ENCODE measurements around the gene PCCA.

The PCCA gene

DNA sequence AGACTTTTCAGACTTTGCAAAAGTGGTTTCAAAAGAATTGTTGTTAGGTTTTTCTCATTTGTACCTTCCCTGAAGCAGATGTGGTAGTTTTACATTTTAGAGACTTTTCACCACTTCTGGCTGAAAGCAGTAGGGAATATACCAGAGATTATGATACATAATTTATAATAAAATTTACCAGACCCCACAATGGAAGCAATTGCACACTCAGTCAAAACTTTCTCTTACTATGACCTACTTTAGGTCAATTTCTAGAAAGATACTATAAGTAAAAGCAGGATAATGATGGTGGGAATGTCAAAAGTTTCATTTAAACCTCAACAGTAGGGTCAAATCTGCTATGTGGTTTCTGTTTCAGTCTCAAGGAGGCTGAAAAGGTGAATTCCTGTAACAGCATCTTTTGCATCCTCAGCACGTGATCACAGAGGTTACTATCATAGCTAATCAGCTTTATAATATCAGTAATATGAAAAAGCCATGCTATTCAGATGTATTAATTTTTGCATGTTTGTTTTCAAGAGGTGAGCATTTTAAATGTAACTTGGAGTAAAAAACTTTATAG lies 26.9 kb downstream of the PCCA start:
- TF ChIP-seq GATA3 (IDR thresholded peaks at IDR 0.05; ENCODE audit: low read depth, low read length) (no peak), GATA2 (IDR thresholded peaks at IDR 0.05; ENCODE audit: low read depth, low read length) (no peak)

GRCh38 chr13:100124265-100124664 lies 35.4 kb downstream of the PCCA start:
- no peak for TF ChIP-seq GATA2 (IDR thresholded peaks at IDR 0.05; ENCODE audit: low read depth, low read length)

DNA sequence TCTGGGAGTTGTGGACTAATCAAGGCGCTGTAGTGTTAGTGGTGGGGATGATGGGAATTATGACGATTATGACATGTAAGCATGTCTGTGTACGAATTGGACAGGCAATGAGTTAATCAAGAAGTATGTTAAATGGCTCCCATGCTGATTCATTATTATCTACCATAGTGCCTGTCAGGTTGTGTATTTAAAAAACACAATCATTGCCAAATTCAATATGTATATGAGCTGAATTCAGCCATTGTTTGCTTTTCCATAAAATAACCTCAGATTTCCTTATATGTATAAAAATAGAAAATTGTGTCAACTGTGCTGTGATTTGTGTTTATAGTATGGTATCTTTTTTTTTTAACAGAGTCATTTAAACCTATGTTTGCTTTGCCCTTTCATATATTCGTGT lies 37.1 kb downstream of the PCCA start:
- TF ChIP-seq GATA2 (IDR thresholded peaks at IDR 0.05; ENCODE audit: low read depth, low read length) (no peak), GATA3 (IDR thresholded peaks at IDR 0.05; ENCODE audit: low read depth, low read length) (no peak)

DNA sequence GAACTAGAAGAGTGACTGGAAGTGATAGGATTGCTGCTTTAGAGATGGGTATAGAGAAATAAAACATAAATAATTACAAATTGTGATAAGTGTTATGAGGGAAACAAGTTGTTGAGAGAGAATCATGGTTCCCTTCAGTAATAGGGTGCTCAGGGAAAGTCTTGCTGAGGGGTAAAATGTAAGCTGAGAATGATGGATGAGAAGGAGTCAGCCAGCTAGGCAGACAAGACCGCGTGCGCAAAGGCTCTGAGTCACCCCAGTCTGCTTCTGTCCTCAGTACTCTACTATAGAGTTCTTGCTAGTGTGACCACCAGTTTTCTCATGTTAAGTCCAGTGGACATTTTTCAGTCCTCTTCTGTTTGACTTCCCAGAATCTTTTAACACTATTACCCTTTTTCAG lies 39.5 kb downstream of the PCCA start:
- TF ChIP-seq GATA3 (IDR thresholded peaks at IDR 0.05; ENCODE audit: low read depth, low read length) (no peak), GATA2 (IDR thresholded peaks at IDR 0.05; ENCODE audit: low read depth, low read length) (no peak)

- TF ChIP-seq GATA2 (IDR thresholded peaks at IDR 0.05; ENCODE audit: low read depth, low read length): no peak
- no peak for TF ChIP-seq GATA3 (IDR thresholded peaks at IDR 0.05; ENCODE audit: low read depth, low read length)
Measured at GRCh38 chr13:100128838-100129237, 39.9 kb downstream of the PCCA start.

GRCh38 chr13:100129605-100130004 lies 40.7 kb downstream of the PCCA start:
- TF ChIP-seq GATA3 (IDR thresholded peaks at IDR 0.05; ENCODE audit: low read depth, low read length) (no peak), GATA2 (IDR thresholded peaks at IDR 0.05; ENCODE audit: low read depth, low read length) (no peak)

GRCh38 chr13:100130092-100130491 lies 41.2 kb downstream of the PCCA start:
- TF ChIP-seq GATA2 (IDR thresholded peaks at IDR 0.05; ENCODE audit: low read depth, low read length) (no peak), GATA3 (IDR thresholded peaks at IDR 0.05; ENCODE audit: low read depth, low read length) (no peak)

GRCh38 chr13:100130930-100131511 lies 42.1 kb downstream of the PCCA start:
- TF ChIP-seq GATA2 (IDR thresholded peaks at IDR 0.05; ENCODE audit: low read depth, low read length): no peak
- no peak for TF ChIP-seq GATA3 (IDR thresholded peaks at IDR 0.05; ENCODE audit: low read depth, low read length)

- TF ChIP-seq GATA2 (IDR thresholded peaks at IDR 0.05; ENCODE audit: low read depth, low read length) (no peak), GATA3 (IDR thresholded peaks at IDR 0.05; ENCODE audit: low read depth, low read length) (no peak)
Measured at GRCh38 chr13:100131863-100132574, 43.1 kb downstream of the PCCA start.

GRCh38 chr13:100138859-100139491 lies 50.1 kb downstream of the PCCA start:
- TF ChIP-seq GATA2 (IDR thresholded peaks at IDR 0.05; ENCODE audit: low read depth, low read length): no peak
- TF ChIP-seq GATA3 (IDR thresholded peaks at IDR 0.05; ENCODE audit: low read depth, low read length): no peak

DNA sequence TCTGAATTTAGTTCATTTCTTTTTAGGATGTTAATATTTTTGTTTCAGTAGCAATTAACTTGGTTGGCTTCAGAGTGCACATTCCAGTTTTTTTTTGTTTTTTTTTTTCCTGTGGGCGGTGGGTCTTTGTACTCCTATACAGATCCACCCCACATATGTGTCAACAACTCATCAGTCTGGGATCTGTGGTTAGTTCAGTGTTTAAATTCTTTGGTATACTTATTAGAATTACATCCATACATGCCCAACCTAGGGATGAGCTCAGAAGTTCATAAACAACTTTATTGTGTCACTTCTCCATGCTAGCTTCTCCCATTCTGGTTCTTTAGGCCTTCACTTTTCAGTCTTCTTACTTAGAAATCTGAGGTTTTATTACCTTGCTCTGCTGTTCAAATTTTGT lies 50.9 kb downstream of the PCCA start:
- TF ChIP-seq GATA2 (IDR thresholded peaks at IDR 0.05; ENCODE audit: low read depth, low read length) (no peak), GATA3 (IDR thresholded peaks at IDR 0.05; ENCODE audit: low read depth, low read length) (no peak)

GRCh38 chr13:100140441-100140840 lies 51.5 kb downstream of the PCCA start:
- TF ChIP-seq GATA2 (IDR thresholded peaks at IDR 0.05; ENCODE audit: low read depth, low read length) (no peak), GATA3 (IDR thresholded peaks at IDR 0.05; ENCODE audit: low read depth, low read length) (no peak)

DNA sequence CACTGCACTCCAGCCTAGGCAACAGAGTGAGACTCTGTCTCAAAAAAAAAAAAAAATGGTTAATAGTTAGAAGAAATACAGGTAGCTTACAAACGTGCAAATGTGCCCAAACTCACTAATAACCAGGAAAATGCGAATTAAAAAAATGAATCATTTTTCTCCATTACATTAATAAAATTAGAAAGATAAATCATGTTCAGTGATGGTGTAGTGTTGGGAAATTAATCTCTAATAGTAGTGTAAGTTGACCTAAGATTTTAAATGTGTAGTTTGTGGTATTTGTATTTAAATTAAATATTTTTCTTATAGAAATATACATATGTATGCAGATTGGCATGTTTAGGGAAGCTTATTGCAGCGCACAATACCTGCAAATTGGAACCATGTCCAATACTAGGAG lies 57.6 kb downstream of the PCCA start:
- TF ChIP-seq GATA3 (IDR thresholded peaks at IDR 0.05; ENCODE audit: low read depth, low read length) (no peak), GATA2 (IDR thresholded peaks at IDR 0.05; ENCODE audit: low read depth, low read length) (no peak)

GRCh38 chr13:100147825-100148224 lies 58.9 kb downstream of the PCCA start:
- no peak for TF ChIP-seq GATA3 (IDR thresholded peaks at IDR 0.05; ENCODE audit: low read depth, low read length)
- no peak for TF ChIP-seq GATA2 (IDR thresholded peaks at IDR 0.05; ENCODE audit: low read depth, low read length)

DNA sequence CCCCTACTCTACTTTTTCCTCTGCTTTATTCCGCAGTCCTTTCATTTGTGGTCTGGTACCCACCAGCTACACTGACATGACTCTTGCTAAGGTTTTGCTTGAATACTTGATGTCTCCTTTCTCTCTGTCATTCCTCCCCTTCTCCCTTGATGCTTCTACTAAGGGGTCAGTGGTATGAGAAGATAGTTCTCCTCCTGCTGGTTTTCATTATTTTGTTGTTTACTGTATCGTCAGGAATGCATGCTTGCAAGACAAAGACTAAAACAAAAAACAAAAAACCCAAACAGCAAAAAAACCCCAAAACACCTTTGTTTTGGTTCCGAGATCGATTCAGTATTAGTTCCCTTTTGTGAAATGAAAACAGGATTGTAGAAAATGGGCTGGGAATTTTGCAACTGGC lies 59.5 kb downstream of the PCCA start:
- TF ChIP-seq GATA2 (IDR thresholded peaks at IDR 0.05; ENCODE audit: low read depth, low read length) (no peak), GATA3 (IDR thresholded peaks at IDR 0.05; ENCODE audit: low read depth, low read length) (no peak)

Data from SH-SY5Y (cell line).